GM18499 (cell line): ENCODE data around the gene TSSK3.
"Not testable (repeated sequence)": the region's sequence is repeated elsewhere in the genome, so short reads cannot be mapped to it uniquely, and the experiment has no call there.

Experiments
- ATAC-seq: cut with Tn5 transposase; IDR thresholded peaks from one replicate; pipeline ENCODE4 v1.9.1; 2021; ENCODE audit warnings: moderate number of reproducible peaks; ENCODE audit not compliant: insufficient read depth, unreplicated experiment

The TSSK3 gene

DNA sequence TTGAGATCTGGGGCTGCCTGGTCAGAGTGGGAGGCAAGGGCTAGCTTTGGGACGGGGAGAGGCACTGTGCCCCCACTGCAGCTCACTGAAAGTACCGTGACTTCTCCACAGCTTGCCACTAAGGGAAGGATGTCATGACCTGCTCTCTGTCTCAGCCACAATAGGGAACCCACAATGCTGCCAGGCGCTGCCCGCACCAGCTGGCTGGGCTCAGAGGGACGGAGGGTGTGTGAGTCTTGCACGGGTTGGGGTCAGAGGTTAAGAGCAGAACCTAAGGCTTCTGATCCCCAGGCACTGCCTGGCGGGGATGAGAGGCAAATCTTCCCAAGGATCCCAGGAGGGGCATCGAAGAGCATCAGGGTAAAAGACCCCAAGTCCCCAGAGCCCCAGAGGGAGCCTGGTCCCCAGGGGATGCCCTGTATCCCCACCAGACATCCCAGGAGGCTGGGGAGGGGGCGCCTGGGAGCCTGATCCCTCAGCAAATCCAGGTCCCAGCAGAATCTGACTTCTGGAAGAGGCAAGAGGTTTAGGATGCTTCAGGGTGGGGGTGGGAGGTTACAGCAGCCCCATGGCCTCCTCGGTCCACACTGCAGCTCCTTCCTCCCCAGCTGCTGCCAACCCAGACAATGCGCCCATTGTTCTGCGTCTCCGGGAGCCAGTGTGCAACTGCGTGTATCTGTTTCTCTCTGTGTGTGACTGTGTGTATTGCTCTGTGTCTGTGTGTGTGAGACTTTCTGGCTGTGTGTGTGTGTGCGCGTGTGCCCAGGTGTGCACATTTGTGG is 24.3 kb upstream of the TSSK3 start:
- ATAC-seq = no peak

DNA sequence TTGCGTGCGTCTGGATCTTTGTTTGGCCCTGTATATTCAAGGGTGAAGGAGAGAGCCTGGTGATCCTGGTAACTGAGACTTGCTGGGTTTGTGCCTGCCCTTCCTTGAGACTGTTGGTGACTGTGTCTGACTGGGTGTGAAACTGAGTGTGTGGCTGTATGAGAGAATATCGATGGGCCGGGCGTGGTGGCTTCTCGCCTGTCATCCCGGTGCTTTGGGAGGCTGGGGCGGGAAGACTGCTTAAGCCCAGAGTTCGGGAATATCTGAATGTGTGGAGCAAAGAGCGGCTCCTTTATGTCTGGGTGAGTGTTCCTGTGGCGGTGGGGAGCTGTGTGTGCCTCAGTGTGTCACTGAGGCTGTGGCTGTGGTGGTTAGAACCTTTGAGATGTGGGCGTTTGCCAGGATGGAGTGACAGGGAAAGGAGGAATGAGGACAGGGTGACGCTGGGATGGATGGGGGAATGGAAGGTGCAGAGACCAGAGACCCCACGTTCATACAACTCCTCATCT is 23.6 kb upstream of the TSSK3 start:
- no peak for ATAC-seq

DNA sequence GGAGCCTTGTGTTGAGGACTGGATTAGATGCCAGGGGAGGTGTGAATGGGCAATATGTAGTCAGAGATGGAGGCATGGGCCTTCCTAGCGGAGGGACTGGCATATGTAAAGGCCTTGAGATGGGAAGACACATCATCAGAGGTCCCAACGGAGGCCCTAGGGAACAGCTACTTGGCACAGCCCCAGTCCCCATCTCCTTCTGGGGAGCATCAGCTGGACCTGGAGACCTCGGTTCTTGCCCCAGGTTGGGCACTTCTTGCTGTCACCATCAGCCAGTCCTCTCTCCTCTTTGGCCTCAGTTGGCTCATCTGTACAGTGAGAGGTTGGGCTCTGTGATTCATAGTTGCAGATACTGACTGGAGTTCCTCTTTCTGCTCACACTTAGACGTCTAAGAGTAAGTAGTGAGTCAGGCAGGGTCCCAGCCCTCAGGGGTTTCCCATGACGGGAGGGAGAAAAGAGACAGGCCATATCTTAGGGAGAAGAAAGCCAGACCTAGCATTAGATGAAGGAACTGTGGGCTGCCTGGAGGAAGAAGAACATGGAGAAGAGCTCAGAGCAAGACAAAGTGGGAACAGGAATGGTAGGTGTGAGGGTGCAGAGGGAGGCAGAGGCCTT is 22.9 kb upstream of the TSSK3 start:
- no peak for ATAC-seq

GRCh38 chr1:32341186-32341757 is 21.1 kb upstream of the TSSK3 start:
- ATAC-seq = no peak

- ATAC-seq = no peak
Measured at GRCh38 chr1:32341971-32342370, 20.4 kb upstream of the TSSK3 start.

GRCh38 chr1:32342704-32343103 is 19.6 kb upstream of the TSSK3 start:
- ATAC-seq = no peak

DNA sequence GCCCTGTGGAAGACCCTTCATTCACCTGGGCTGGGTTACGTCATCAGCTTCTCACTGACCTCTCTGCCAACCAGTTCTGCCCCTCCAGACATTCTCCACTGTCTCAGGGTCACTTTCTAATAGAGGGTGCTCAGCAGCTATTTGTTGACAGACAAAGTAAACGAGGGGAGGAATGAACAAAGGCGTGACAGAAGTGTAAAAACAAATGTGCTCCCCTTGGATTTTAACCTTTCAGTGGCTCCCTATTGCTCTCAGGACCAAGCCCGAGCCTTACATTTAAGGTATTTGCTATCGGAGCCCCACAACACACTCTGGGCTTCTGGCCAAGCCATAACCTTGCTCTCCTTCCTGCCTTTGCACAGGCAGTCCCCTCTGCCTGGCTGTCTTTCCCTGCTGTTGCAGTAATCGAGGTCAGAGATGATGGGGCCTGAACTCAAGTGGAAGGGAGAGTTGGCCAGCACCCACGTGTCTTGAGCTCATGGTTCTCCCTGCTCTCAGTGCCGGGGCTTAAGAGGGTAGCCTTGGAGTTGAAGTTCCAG is 17.0 kb upstream of the TSSK3 start:
- ATAC-seq = no peak

GRCh38 chr1:32346532-32347157 is 15.7 kb upstream of the TSSK3 start:
- ATAC-seq = no peak

DNA sequence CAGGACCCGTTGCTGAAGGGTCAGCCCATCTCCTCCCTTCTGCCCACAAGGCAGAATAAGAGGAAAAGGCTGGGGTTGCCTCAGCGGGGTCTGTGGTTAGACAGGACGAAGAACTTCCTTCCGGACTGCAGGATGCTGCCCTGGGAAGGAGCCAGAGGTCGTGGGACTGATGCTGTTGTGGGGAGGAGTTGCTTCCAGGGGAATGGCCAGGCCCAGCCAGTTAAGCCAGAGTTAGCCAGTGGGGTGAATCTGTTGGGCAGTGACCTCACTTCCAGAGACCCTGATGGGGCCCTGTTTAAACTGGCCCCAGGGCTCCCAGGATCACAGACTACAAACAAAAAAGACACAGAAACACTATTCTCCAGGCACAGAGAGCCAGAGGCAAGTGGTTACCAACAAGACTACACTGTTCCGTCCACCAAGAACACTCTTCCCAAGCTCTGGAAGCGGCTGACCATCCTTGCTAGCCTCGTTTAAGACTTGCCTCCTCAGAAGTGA is 13.1 kb upstream of the TSSK3 start:
- ATAC-seq = no peak

- ATAC-seq = no peak
Measured at GRCh38 chr1:32350785-32351398, 11.4 kb upstream of the TSSK3 start.

- ATAC-seq = no peak
Measured at GRCh38 chr1:32351399-32352238, 10.7 kb upstream of the TSSK3 start.

DNA sequence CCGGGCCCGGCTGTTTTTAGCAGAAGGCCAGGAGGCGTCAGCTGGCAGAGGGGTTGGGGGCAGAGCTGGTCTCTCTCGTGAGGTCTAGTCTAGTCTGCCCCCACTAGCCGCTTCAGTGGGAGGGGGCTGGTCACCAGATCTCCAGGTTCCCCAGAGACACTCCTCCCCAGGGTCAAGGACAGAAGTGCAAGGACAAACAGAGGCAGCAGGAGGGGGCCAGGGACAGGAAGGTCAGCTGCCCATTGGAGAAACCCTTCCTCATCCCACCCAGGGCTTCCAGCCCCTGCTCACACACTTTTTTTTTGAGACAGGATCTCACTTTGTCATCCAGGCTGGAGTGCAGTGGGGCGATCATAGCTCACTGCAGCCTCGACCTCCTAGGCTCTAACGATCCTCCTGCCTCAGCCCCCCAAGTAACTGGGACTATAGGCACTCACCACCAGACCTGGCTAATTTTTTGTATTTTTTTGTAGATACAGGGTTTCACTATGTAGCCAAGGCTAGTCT is 10.0 kb upstream of the TSSK3 start:
- ATAC-seq = no peak

DNA sequence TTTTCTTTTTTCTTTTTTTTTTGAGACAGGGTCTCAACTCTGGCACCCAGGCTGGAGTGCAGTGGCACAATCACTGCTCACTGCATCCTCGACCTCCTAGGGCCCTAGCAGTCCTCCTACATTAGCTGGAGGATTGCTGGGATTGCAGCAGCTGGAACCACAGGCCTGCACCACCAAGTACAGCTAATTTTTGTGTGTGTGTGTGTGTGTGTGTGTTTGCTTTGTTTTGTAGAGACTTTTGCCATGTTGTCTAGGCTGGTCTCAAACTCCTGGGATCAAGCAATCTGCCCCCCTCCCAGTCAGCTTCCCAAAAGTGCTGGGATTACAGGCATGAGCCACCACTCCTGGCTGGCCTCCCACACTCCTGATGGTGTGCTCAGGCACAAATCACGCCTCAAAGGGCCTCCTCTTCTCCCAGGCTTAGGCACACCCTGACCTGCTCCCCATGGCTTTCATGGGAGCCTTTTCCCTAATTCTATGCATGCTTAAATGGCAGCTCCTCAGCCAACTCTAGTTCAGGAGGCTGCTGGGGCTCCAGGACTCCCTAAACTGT is 9.4 kb upstream of the TSSK3 start:
- ATAC-seq = no peak

DNA sequence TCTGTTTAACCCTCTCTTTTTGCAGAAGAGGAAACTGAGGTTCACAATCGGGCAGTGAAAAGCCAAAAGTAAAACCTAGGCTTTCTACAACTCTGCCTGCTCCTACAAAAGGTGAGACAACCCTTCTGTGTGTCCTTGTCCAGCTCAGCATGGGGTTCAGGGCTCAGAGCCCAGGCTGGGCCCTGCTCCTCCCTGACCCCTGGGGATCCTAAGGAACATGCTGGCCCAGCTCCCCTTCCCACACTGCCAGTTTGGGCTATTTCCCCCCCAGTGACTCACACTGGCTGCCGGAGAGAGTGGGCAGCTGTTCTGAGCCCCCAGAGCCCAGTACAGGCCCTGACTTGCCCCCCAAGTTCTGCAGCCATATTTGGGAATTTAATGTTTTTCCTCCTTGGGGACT is 8.9 kb upstream of the TSSK3 start:
- ATAC-seq = no peak

GRCh38 chr1:32353886-32354570 is 8.3 kb upstream of the TSSK3 start:
- no peak for ATAC-seq

GRCh38 chr1:32355778-32356177 is 6.6 kb upstream of the TSSK3 start:
- ATAC-seq = not testable (repeated sequence)

- ATAC-seq = no peak
Measured at GRCh38 chr1:32356478-32356877, 5.9 kb upstream of the TSSK3 start.

DNA sequence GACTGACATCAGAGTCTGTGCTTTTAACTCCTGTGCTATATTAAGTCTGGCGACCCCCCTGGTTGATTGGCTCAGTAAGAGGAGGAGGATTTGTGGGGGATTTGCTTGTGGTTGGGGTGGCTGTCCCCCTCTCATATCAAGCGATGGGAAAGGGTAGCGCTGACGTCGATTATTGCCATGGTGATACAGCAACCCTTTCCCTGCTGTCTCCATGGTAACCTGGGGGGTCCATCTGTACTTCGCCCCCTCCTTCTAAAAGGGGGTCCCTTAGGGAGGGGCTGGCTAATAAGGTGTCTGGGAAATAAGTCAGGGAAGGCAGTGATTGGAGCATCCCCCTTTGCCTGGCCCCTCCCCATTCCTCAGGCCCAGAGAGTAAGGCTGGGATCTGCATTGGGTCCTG is 4.7 kb upstream of the TSSK3 start:
- no peak for ATAC-seq
